HepG2 (cell line): Measurements from ENCODE around the gene SMAD7. TPM values are rescaled to one million over a fixed set of nuclear protein-coding genes. Genes with fewer than 3 reads are reported as not detected.

Source experiments
- ARHGAP35 ChIP-seq: sonication (generic); formaldehyde crosslinking; IDR thresholded peaks from 2 replicates; pipeline ENCODE4 v1.9.0; 2022; ENCODE audit warnings: mild to moderate bottlenecking, inconsistent platforms, moderate library complexity, missing genetic modification reagents, borderline replicate concordance
- CENPBD1 ChIP-seq: sonication (generic); formaldehyde crosslinking; IDR thresholded peaks from 2 replicates; pipeline ENCODE4 v1.8.0; 2022; ENCODE audit warnings: missing genetic modification reagents, low read depth, mild to moderate bottlenecking, borderline replicate concordance
- EEA1 ChIP-seq: sonication (generic); formaldehyde crosslinking; IDR thresholded peaks from 2 replicates; pipeline ENCODE4 v1.5.1; 2020; ENCODE audit warnings: mild to moderate bottlenecking, missing genetic modification reagents, borderline replicate concordance
- EP300 ChIP-seq, 3 experiments: sonication (generic) in 1 of 3; formaldehyde crosslinking in 1 of 3; IDR thresholded peaks; 2 replicates each; pipeline versions ENCODE4 v1.5.1 to v1.6.1; 2011 to 2020; ENCODE audit warnings: low read depth in 2 of 3, low read length in 2 of 3, borderline replicate concordance in 1 of 3, improper control_type of control experiment in 1 of 3, mild to moderate bottlenecking in 1 of 3, missing genetic modification reagents in 1 of 3, moderate library complexity in 1 of 3
- FLYWCH1 ChIP-seq: sonication (generic); formaldehyde crosslinking; IDR thresholded peaks from 2 replicates; pipeline ENCODE4 v1.8.1; 2023; ENCODE audit warnings: mild to moderate bottlenecking, missing genetic modification reagents
- HCFC1 ChIP-seq: fragments of 150-350 bp; IDR thresholded peaks from 2 replicates; pipeline ENCODE4 v1.6.1; 2014; ENCODE audit warnings: low read depth, low read length
- HNF4A ChIP-seq: sonication (generic); formaldehyde crosslinking; IDR thresholded peaks from 2 replicates; pipeline ENCODE4 v1.4.0; 2020; ENCODE audit warnings: missing genetic modification reagents
- IRX3 ChIP-seq: sonication (generic); formaldehyde crosslinking; IDR thresholded peaks from 2 replicates; pipeline ENCODE4 v1.8.1; 2023; ENCODE audit warnings: mild to moderate bottlenecking, low read depth, missing genetic modification reagents, borderline replicate concordance
- MAFK ChIP-seq, 2 experiments: IDR thresholded peaks in 1 of 2; conservative IDR thresholded peaks in 1 of 2; 2 replicates each; pipeline ENCODE4 v1.6.1; 2011; ENCODE audit warnings: improper control_type of control experiment in 2 of 2, low read length in 2 of 2
- MTA3 ChIP-seq: sonication (generic); formaldehyde crosslinking; IDR thresholded peaks from 2 replicates; pipeline ENCODE4 v1.4.0; 2020; ENCODE audit warnings: missing genetic modification reagents
- NCOA2 ChIP-seq: sonication (generic); formaldehyde crosslinking; IDR thresholded peaks from 2 replicates; pipeline ENCODE4 v1.8.0; 2022; ENCODE audit warnings: inconsistent platforms
- POLR2AphosphoS2 ChIP-seq: IDR thresholded peaks from 2 replicates; pipeline ENCODE4 v1.6.1; 2011; ENCODE audit warnings: low read depth, low read length, improper control_type of control experiment
- RBM22 ChIP-seq: fragments of 200-400 bp; formaldehyde crosslinking; optimal IDR thresholded peaks from 2 replicates; pipeline ENCODE3; 2017; ENCODE audit warnings: mild to moderate bottlenecking, low read length, moderate library complexity
- RELA ChIP-seq: sonication (generic); formaldehyde crosslinking; IDR thresholded peaks from 2 replicates; pipeline ENCODE4 v1.4.0; 2020; ENCODE audit warnings: missing genetic modification reagents
- SRSF4 ChIP-seq: fragments of 200-400 bp; formaldehyde crosslinking; IDR thresholded peaks from one replicate; pipeline ENCODE4 v1.6.1; 2018; ENCODE audit warnings: mild to moderate bottlenecking, low read depth, low read length, moderate library complexity; ENCODE audit not compliant: poor library complexity, severe bottlenecking
- SYNCRIP ChIP-seq: fragments of 200-400 bp; formaldehyde crosslinking; IDR thresholded peaks from 2 replicates; pipeline ENCODE4 v1.6.1; 2018; ENCODE audit warnings: mild to moderate bottlenecking, low read depth, low read length; ENCODE audit not compliant: insufficient read depth
- TEAD2 ChIP-seq: sonication (generic); formaldehyde crosslinking; IDR thresholded peaks from 2 replicates; pipeline ENCODE4 v1.9.0; 2021; ENCODE audit warnings: missing genetic modification reagents
- TFDP1 ChIP-seq: IDR thresholded peaks from 2 replicates; pipeline ENCODE4 v1.6.1; 2016; ENCODE audit warnings: missing compliant biosample characterization, missing genetic modification reagents, borderline replicate concordance
- ZBTB3 ChIP-seq: sonication (generic); formaldehyde crosslinking; IDR thresholded peaks from 2 replicates; pipeline ENCODE4 v1.4.0; 2020; ENCODE audit warnings: low read depth, mild to moderate bottlenecking, moderate library complexity, missing genetic modification reagents, borderline replicate concordance
- ZEB1 ChIP-seq: IDR thresholded peaks from 2 replicates; pipeline ENCODE4 v1.6.1; 2012; ENCODE audit warnings: mild to moderate bottlenecking, low read depth, inconsistent platforms; ENCODE audit not compliant: insufficient replicate concordance
- ZFP1 ChIP-seq: IDR thresholded peaks from 2 replicates; pipeline ENCODE4 v1.6.1; 2016
- ZFP41 ChIP-seq: sonication (generic); formaldehyde crosslinking; IDR thresholded peaks from 2 replicates; pipeline ENCODE4 v1.4.0; 2020; ENCODE audit warnings: mild to moderate bottlenecking, missing genetic modification reagents, borderline replicate concordance
- ZFP82 ChIP-seq: sonication (generic); formaldehyde crosslinking; IDR thresholded peaks from 2 replicates; pipeline ENCODE4 v1.5.1; 2020; ENCODE audit warnings: mild to moderate bottlenecking, missing genetic modification reagents, borderline replicate concordance
- ZNF296 ChIP-seq: sonication (generic); formaldehyde crosslinking; conservative IDR thresholded peaks from 2 replicates; pipeline ENCODE4 v1.5.0; 2020; ENCODE audit warnings: mild to moderate bottlenecking, missing genetic modification reagents
- ZNF333 ChIP-seq: sonication (generic); formaldehyde crosslinking; IDR thresholded peaks from 2 replicates; pipeline ENCODE4 v1.4.0; 2020; ENCODE audit warnings: mild to moderate bottlenecking, missing genetic modification reagents, borderline replicate concordance
- ZNF33A ChIP-seq: sonication (generic); formaldehyde crosslinking; IDR thresholded peaks from 2 replicates; pipeline ENCODE4 v1.5.1; 2020; ENCODE audit warnings: missing genetic modification reagents, mild to moderate bottlenecking, moderate library complexity, borderline replicate concordance
- ZNF432 ChIP-seq: sonication (generic); formaldehyde crosslinking; IDR thresholded peaks from 2 replicates; pipeline ENCODE4 v1.5.0; 2020; ENCODE audit warnings: missing genetic modification reagents, mild to moderate bottlenecking, borderline replicate concordance
- ZNF737 ChIP-seq: sonication (generic); formaldehyde crosslinking; IDR thresholded peaks from 2 replicates; pipeline ENCODE4 v1.5.0; 2020; ENCODE audit warnings: missing genetic modification reagents, mild to moderate bottlenecking, borderline replicate concordance
- ZNF883 ChIP-seq: sonication (generic); formaldehyde crosslinking; IDR thresholded peaks from 2 replicates; pipeline ENCODE4 v1.5.1; 2020; ENCODE audit warnings: mild to moderate bottlenecking, missing genetic modification reagents; ENCODE audit errors: not compliant biosample characterization
- polyA plus RNA-seq, 8 experiments: library from polyadenylated mRNA; depleted of rRNA in 3 of 8; stranded (reverse) in 7 of 8; unstranded in 1 of 8; fragments of >200 nt; fragmentation: Illumina TruSeq in 4 of 8; extraction: Trizol in 4 of 8; gene quantifications; 2 replicates each; pipeline versions ENCODE4 v1.2.1 to v1.2.3, GENCODE V29; 2011 to 2016; ENCODE audit warnings: low read depth in 4 of 8, missing spikeins in 1 of 8, mixed read lengths in 1 of 8; ENCODE audit not compliant: insufficient read depth in 1 of 8
- total RNA-seq, 5 experiments: library from RNA; depleted of rRNA; stranded (reverse); fragments of >200 nt; fragmentation: Illumina TruSeq; extraction: Trizol; gene quantifications; 2 replicates each; pipeline ENCODE4 v1.2.3, GENCODE V29; 2016; ENCODE audit warnings: low read depth in 1 of 5

Gene SMAD7
- total and polyA plus RNA-seq, 2 of the 13 experiments (the other 11 are each of a cell fraction or from before 2014, with no cell fraction given): 17.4 to 24.7 TPM

- TF ChIP-seq ZNF883 (CRISPR knock-in tag) (no peak), HCFC1 (no peak), MTA3 (no peak), EEA1 (no peak), RBM22 (no peak), ZFP1 (CRISPR knock-in tag) (no peak), SRSF4 (no peak), MAFK (conservative IDR thresholded peaks at IDR 0.05 in 1 of 2, IDR thresholded peaks at IDR 0.05 in 1 of 2; ENCODE audit: low read length in 2 of 2) (no peak), ZFP82 (CRISPR knock-in tag) (no peak), HNF4A (peak; percentile 52), RELA (CRISPR knock-in tag) (no peak), SYNCRIP (no peak), FLYWCH1 (CRISPR knock-in tag) (no peak), ZNF33A (CRISPR knock-in tag) (no peak), ARHGAP35 (CRISPR knock-in tag) (no peak), CENPBD1 (CRISPR knock-in tag) (no peak), POLR2AphosphoS2 (no peak), EP300 (IDR thresholded peaks at IDR 0.05; ENCODE audit: low read depth in 2 of 2, low read length in 2 of 2) (peak; percentile 82 to 92; a peak in 3 of 4 replicates), EP300 (CRISPR knock-in tag; IDR thresholded peaks at IDR 0.05; ENCODE audit: borderline replicate concordance) (peak; percentile 83), ZNF333 (CRISPR knock-in tag) (no peak), TFDP1 (no peak; the same call in 1 of the 2 replicates), ZEB1 (no peak), TEAD2 (CRISPR knock-in tag) (no peak), ZNF296 (CRISPR knock-in tag) (no peak), ZFP41 (no peak), IRX3 (CRISPR knock-in tag) (no peak), ZBTB3 (no peak), ZNF432 (CRISPR knock-in tag) (no peak), ZNF737 (CRISPR knock-in tag) (no peak), NCOA2 (peak; percentile 73; the same call in 1 of the 2 replicates)
These were observed 2.4 kb downstream of the SMAD7 start (continued) for GRCh38 chr18:48948112-48949049.
